IMR-90 (cell line): Measurements from ENCODE around the gene ZDHHC21. TPM values are rescaled to one million over a fixed set of nuclear protein-coding genes. Genes with fewer than 3 reads are reported as not detected.

ENCODE experiments used
- ATAC-seq: fragments of 200-7000 bp; cut with Tn5 transposase; 2 replicates; pipeline ENCODE4 v1.9.1; 2020; ENCODE audit warnings: low read depth, mild to moderate bottlenecking, moderate library complexity
- BruUV-seq: library from RNA; stranded (reverse); fragments of 400-500 nt; replicated peaks from 2 replicates; lab custom pipeline; 2021; lab: Mats Ljungman, UMichigan
- CTCF ChIA-PET: fragments of 300-600 bp; formaldehyde crosslinking; extraction: SDS; loops from one replicate; lab custom pipeline; 2021; ENCODE audit warnings: antibody characterized with exemption; lab: Yijun Ruan, JAX
- POLR2A ChIA-PET: fragments of 300-600 bp; sonication (Branson Sonifier 250); formaldehyde crosslinking; loops from one replicate; lab custom pipeline; 2022; ENCODE audit warnings: antibody characterized with exemption; ENCODE audit not compliant: unreplicated experiment; lab: Charles Lee
- DNase-seq: peaks from one replicate; pipeline ENCODE4 v3.0.0; 2013
- H2AFZ ChIP-seq: replicated peaks from 2 replicates; pipeline ENCODE3; 2013; ENCODE audit warnings: low read length, mild to moderate bottlenecking; ENCODE audit not compliant: poor library complexity
- H2AK5ac ChIP-seq: 2 replicates; pipeline ENCODE4 v1.6.1; 2013; ENCODE audit warnings: low read depth, low read length, inconsistent platforms
- H2AK9ac ChIP-seq: replicated peaks from 2 replicates; pipeline ENCODE3; 2013; ENCODE audit warnings: mild to moderate bottlenecking, low read depth, low read length, moderate library complexity; ENCODE audit not compliant: poor library complexity
- H2BK120ac ChIP-seq: 2 replicates; pipeline ENCODE4 v1.6.1; 2013; ENCODE audit warnings: low read depth, low read length, inconsistent platforms
- H2BK15ac ChIP-seq: 3 replicates; pipeline ENCODE4 v1.6.1; 2013; ENCODE audit warnings: low read depth, low read length, inconsistent platforms
- H2BK20ac ChIP-seq: 2 replicates; pipeline ENCODE4 v1.6.1; 2013; ENCODE audit warnings: low read depth, mild to moderate bottlenecking, inconsistent platforms, low read length, moderate library complexity
- H2BK5ac ChIP-seq: 2 replicates; pipeline ENCODE4 v1.6.1; 2013; ENCODE audit warnings: mild to moderate bottlenecking, low read depth, low read length, inconsistent platforms; ENCODE audit not compliant: poor library complexity, severe bottlenecking
- H3K14ac ChIP-seq: replicated peaks from 2 replicates; pipeline ENCODE4 v1.6.1; 2013; ENCODE audit warnings: low read depth, low read length, inconsistent platforms
- H3K18ac ChIP-seq: 2 replicates; pipeline ENCODE4 v1.6.1; 2013; ENCODE audit warnings: low read depth, low read length, control low read depth
- H3K23ac ChIP-seq: 2 replicates; pipeline ENCODE4 v1.6.1; 2013; ENCODE audit warnings: low read depth, low read length, inconsistent platforms
- H3K27ac ChIP-seq: 2 replicates; pipeline ENCODE4 v1.5.1; 2013; ENCODE audit warnings: mild to moderate bottlenecking, control low read depth, low read length; ENCODE audit not compliant: insufficient read depth
- H3K27me3 ChIP-seq: 2 replicates; pipeline ENCODE4 v1.6.1; 2013; ENCODE audit warnings: low read length; ENCODE audit not compliant: control insufficient read depth, insufficient read depth
- H3K36me3 ChIP-seq: 2 replicates; pipeline ENCODE4 v1.6.1; 2013; ENCODE audit warnings: low read length, mixed read lengths; ENCODE audit not compliant: control insufficient read depth, insufficient read depth
- H3K4ac ChIP-seq: 2 replicates; pipeline ENCODE4 v1.6.1; 2013; ENCODE audit warnings: low read depth, low read length, inconsistent platforms
- H3K4me1 ChIP-seq: 2 replicates; pipeline ENCODE4 v1.6.1; 2013; ENCODE audit warnings: low read length, mixed read lengths; ENCODE audit not compliant: control insufficient read depth, insufficient read depth
- H3K4me2 ChIP-seq: 2 replicates; pipeline ENCODE4 v1.6.1; 2013; ENCODE audit warnings: low read depth, mild to moderate bottlenecking, control low read depth, low read length, moderate library complexity
- H3K4me3 ChIP-seq: 2 replicates; pipeline ENCODE4 v1.5.1; 2013; ENCODE audit warnings: low read depth, mild to moderate bottlenecking, control low read depth, low read length, moderate library complexity; ENCODE audit not compliant: insufficient read depth
- H3K56ac ChIP-seq: 2 replicates; pipeline ENCODE4 v1.6.1; 2013; ENCODE audit warnings: low read length, inconsistent platforms; ENCODE audit not compliant: insufficient read depth; ENCODE audit errors: extremely low read depth
- H3K79me1 ChIP-seq, 2 experiments: 2 replicates each; pipeline ENCODE4 v1.6.1; 2013; ENCODE audit warnings: low read length in 2 of 2, inconsistent platforms in 1 of 2, low read depth in 1 of 2
- H3K9ac ChIP-seq: 2 replicates; pipeline ENCODE4 v1.6.1; 2013; ENCODE audit warnings: low read depth, low read length, control low read depth
- H3K9me1 ChIP-seq: 2 replicates; pipeline ENCODE4 v1.6.1; 2013; ENCODE audit warnings: low read length, inconsistent platforms; ENCODE audit not compliant: insufficient read depth
- H3K9me3 ChIP-seq: 2 replicates; pipeline ENCODE4 v1.6.1; 2013; ENCODE audit warnings: low read length; ENCODE audit not compliant: control insufficient read depth, insufficient read depth
- H4K20me1 ChIP-seq: 2 replicates; pipeline ENCODE4 v1.6.1; 2013; ENCODE audit warnings: low read length, inconsistent platforms; ENCODE audit not compliant: insufficient read depth
- H4K5ac ChIP-seq: 2 replicates; pipeline ENCODE4 v1.6.1; 2013; ENCODE audit warnings: mild to moderate bottlenecking, low read depth, low read length, control low read depth
- H4K8ac ChIP-seq, 2 experiments: 2 replicates each; pipeline ENCODE4 v1.6.1; 2013; ENCODE audit warnings: low read depth in 2 of 2, low read length in 2 of 2, control low read depth in 1 of 2, inconsistent platforms in 1 of 2
- H4K91ac ChIP-seq: 2 replicates; pipeline ENCODE4 v1.6.1; 2013; ENCODE audit warnings: low read depth, low read length, inconsistent platforms; ENCODE audit not compliant: insufficient read depth
- MAFK ChIP-seq: IDR thresholded peaks from 2 replicates; pipeline ENCODE4 v1.6.1; 2012; ENCODE audit warnings: low read depth, low read length, improper control_type of control experiment
- MAZ ChIP-seq: IDR thresholded peaks from 2 replicates; pipeline ENCODE4 v1.6.1; 2012; ENCODE audit warnings: low read depth, mild to moderate bottlenecking, low read length, improper control_type of control experiment, moderate library complexity, borderline replicate concordance
- WGBS, 2 experiments: methylation state at CpG; one replicate each; pipeline versions ENCODE4 v1.1.5 to v1.1.7; 2013; ENCODE audit warnings: missing lambda C conversion rate in 2 of 2; ENCODE audit not compliant: insufficient read length in 1 of 2; ENCODE audit errors: extremely low coverage in 2 of 2; 5-methylcytosine and 5-hydroxymethylcytosine counted together
- dilution Hi-C: fragments of 300-500 bp; cut with HindIII; formaldehyde crosslinking; loops from one replicate; pipeline ENCODE4 v1.14.3; 2018; ENCODE audit warnings: low sequenced_read_pairs; ENCODE audit not compliant: unreplicated experiment
- in situ Hi-C: fragments of 300-500 bp; cut with MboI; formaldehyde crosslinking; loops from 3 replicates; pipeline ENCODE4 v1.14.3; 2019; ENCODE audit warnings: low sequenced_read_pairs, inconsistent platforms, mixed read lengths
- intact Hi-C: fragments of 100-400 bp; cut with micrococcal nuclease; formaldehyde crosslinking; loops from 2 replicates; pipeline ENCODE4 v1.10.0; 2022
- polyA plus RNA-seq, 3 experiments: library from polyadenylated mRNA; depleted of rRNA; stranded (reverse); fragments of >200 nt; gene quantifications; 2 replicates each; pipeline ENCODE4 v1.2.3, GENCODE V29; 2012; ENCODE audit warnings: low replicate concordance in 1 of 3
- total RNA-seq: library from RNA; depleted of rRNA; stranded (reverse); fragments of >200 nt; gene quantifications from 2 replicates; pipeline ENCODE4 v1.2.3, GENCODE V29; 2012

ZDHHC21 gene
- total and polyA plus RNA-seq, 2 of the 4 experiments (the other 2 are of a cell fraction) = 2.8 to 4.5 TPM

DNA sequence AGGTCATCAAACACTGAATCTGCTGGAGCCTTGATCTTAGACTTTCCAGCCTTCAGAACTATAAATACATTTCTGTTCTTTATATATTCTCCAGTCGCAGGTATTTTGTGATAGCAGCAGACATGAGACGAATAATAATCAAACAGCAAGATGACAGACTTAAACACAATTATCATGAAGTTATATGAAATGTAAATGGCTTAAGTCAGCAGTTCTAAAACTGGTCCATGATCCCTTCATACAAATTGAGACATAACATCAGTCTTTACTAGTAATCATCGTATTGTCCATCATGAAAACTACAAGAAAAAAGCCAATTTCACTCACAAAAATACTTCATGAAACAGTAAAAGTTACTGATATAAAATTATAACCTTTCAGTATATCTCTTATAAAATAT is 101.8 kb downstream of the ZDHHC21 start:
- Histone ChIP-seq H2BK120ac (no peak overlapping the region), H2AFZ (no peak overlapping the region), H3K27ac (no peak overlapping the region), H3K9ac (no peak overlapping the region), H3K56ac (no peak overlapping the region), H3K14ac (no peak overlapping the region), H3K9me3 (no peaks in the 10 kb centered on the region), H3K18ac (no peak overlapping the region), H2BK20ac (no peak overlapping the region), H3K27me3 (no peaks in the 10 kb centered on the region), H3K36me3 (peaks cover 3% of the 10 kb centered on the region; the same call in 1 of the 2 replicates), H3K9me1 (no peaks in the 10 kb centered on the region), H3K4me1 (no peaks in the 10 kb centered on the region), H3K4me2 (no peak overlapping the region), H2BK5ac (no peak overlapping the region), H4K20me1 (no peaks in the 10 kb centered on the region), H4K8ac (no peak overlapping the region), H4K91ac (no peak overlapping the region), H3K23ac (no peak overlapping the region), H2AK9ac (no peak overlapping the region), H2BK15ac (no peak overlapping the region), H3K4me3 (no peak overlapping the region), H2AK5ac (no peak overlapping the region), H4K5ac (no peak overlapping the region), H3K79me1 (no peaks in the 10 kb centered on the region), H3K4ac (no peak overlapping the region)
- dilution Hi-C loops (no loop called here), intact Hi-C loops (no loop called here), in situ Hi-C loops (no loop called here)
- DNase-seq = no peak
- TF ChIP-seq MAFK (peak; percentile 55), MAZ (no peak)
- no peak for ATAC-seq
- no CpG with 5 or more reads among the region's 3 CpGs for WGBS, 2 experiments
- POLR2A ChIA-PET = no interaction called here
- no TSS peak for BruUV-seq
- CTCF ChIA-PET = no interaction called here
